PC-3 (cell line): ENCODE data around the gene KLF16.

Experiments
- EZH2 ChIP-seq: fragments of 300-600 bp; sonication (generic); IDR thresholded peaks from one replicate; pipeline ENCODE4 v1.6.1; 2017; ENCODE audit warnings: antibody characterized with exemption, mild to moderate bottlenecking, low read length; ENCODE audit not compliant: unreplicated experiment
- TF ChIP-seq, protein P1 (sequence below): fragments of 300-600 bp; sonication (generic); conservative IDR thresholded peaks from 2 replicates; pipeline ENCODE4 v1.5.1; 2017; ENCODE audit warnings: antibody characterized with exemption, low read depth, mild to moderate bottlenecking, low read length

DNA sequence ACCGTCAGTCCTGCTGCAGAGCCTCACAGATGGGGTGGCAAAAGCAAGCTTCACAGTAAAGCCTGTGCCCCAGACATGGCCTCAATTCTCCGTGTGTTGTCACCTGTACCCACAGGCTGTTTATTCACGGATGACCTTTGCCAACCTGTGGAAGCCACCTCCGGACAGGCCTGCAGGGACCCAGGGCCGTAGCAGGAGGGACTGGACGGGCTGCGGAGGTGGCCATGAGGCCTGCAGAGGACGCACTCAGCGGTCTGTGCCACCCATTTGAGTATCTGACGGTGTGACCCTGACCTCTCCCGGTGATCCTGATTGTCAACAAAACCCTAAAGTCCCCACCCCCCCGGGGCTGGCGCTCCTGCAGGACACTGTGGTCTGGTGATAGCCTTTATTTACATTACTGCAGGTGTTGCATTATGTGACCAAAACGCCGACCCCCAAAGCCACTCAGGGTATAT lies 7.8 kb upstream of the KLF16 start:
- TF ChIP-seq, protein P1, sequence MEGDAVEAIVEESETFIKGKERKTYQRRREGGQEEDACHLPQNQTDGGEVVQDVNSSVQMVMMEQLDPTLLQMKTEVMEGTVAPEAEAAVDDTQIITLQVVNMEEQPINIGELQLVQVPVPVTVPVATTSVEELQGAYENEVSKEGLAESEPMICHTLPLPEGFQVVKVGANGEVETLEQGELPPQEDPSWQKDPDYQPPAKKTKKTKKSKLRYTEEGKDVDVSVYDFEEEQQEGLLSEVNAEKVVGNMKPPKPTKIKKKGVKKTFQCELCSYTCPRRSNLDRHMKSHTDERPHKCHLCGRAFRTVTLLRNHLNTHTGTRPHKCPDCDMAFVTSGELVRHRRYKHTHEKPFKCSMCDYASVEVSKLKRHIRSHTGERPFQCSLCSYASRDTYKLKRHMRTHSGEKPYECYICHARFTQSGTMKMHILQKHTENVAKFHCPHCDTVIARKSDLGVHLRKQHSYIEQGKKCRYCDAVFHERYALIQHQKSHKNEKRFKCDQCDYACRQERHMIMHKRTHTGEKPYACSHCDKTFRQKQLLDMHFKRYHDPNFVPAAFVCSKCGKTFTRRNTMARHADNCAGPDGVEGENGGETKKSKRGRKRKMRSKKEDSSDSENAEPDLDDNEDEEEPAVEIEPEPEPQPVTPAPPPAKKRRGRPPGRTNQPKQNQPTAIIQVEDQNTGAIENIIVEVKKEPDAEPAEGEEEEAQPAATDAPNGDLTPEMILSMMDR: no peak
- no peak for TF ChIP-seq EZH2
